Measurements from ENCODE around the gene LDLRAD4.

Gene LDLRAD4

DNA sequence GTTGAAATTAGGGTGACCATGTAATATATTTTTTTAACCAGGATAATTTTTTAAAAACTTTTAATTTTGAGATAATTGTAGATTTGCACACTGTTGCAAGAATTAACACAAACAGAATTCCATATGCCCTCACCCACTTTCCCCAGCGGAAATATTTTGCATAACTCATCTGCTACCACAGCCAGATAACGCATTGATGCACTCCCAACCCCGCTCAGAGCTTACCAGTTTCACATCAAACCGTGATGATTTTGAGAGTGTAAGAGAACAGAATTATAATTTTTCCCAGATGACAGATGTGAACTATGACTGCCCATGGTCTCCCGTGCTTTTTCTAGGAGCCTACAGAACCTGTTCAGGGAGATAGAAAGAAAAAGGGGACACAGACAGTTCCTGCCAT, 35.2 kb upstream of the LDLRAD4 start:
- no peak for DNase-seq
- Histone ChIP-seq H3K9me3 (ENCODE audit: severe bottlenecking) (no peaks in the 10 kb centered on the region), H3K4me3 (ENCODE audit: low read depth, low read length) (no peak overlapping the region), H3K36me3 (no peaks in the 10 kb centered on the region), H3K27me3 (ENCODE audit: insufficient read depth, low read depth, severe bottlenecking) (no peaks in the 10 kb centered on the region), H3K27ac (no peak overlapping the region)
- TF ChIP-seq, protein P1, sequence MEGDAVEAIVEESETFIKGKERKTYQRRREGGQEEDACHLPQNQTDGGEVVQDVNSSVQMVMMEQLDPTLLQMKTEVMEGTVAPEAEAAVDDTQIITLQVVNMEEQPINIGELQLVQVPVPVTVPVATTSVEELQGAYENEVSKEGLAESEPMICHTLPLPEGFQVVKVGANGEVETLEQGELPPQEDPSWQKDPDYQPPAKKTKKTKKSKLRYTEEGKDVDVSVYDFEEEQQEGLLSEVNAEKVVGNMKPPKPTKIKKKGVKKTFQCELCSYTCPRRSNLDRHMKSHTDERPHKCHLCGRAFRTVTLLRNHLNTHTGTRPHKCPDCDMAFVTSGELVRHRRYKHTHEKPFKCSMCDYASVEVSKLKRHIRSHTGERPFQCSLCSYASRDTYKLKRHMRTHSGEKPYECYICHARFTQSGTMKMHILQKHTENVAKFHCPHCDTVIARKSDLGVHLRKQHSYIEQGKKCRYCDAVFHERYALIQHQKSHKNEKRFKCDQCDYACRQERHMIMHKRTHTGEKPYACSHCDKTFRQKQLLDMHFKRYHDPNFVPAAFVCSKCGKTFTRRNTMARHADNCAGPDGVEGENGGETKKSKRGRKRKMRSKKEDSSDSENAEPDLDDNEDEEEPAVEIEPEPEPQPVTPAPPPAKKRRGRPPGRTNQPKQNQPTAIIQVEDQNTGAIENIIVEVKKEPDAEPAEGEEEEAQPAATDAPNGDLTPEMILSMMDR (IDR thresholded peaks at IDR 0.05; ENCODE audit: low read depth, low read length): no peak

DNA sequence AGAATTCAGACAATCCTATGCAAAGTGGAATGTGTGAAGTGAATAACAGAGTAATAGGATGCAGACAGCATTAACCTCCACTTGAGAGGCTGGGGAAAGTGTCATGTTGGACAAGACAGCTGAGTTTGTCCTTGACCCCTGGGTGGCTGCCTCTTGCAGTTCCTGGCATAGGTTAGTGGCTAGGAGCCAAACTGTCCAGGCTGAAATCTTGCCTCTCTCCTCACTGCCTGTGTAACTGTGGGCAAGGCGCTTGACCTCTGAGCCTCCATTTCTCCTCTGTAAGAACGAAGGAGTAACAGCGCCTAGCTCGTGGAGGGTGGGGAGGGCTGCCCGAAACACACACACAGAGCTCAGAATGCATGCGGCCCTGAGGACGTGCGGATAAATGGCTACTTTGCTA, 34.8 kb upstream of the LDLRAD4 start:
- no peaks in the 10 kb centered on the region for H3K27me3 ChIP-seq (ENCODE audit: insufficient read depth, low read depth, severe bottlenecking)
- H3K36me3 ChIP-seq: no peaks in the 10 kb centered on the region
- TF ChIP-seq, protein P1 (IDR thresholded peaks at IDR 0.05; ENCODE audit: low read depth, low read length): no peak
- H3K27ac ChIP-seq: no peak overlapping the region
- no peaks in the 10 kb centered on the region for H3K9me3 ChIP-seq (ENCODE audit: severe bottlenecking)
- DNase-seq: no peak
- H3K4me3 ChIP-seq (ENCODE audit: low read depth, low read length): no peak overlapping the region

DNA sequence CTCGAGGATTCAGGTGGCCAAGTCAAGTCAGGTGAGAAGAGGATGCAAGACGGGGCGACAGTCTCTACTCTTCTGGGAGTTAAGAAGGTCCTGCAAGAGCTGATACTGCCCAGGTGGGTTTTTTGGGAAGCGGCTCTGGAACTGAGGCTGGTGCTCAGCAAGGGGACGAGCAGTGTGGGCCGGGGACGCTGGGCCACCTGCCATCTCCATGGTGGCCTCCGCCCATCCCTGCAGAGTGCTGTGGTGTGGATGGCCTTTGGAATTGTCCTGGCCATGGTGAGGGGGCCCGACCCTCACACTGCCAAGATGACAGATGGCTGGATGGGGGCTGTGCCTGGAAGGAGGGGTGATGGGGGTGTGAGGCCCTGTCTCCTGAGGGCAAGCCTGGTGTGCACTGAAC, 34.2 kb upstream of the LDLRAD4 start:
- Histone ChIP-seq H3K27me3 (ENCODE audit: insufficient read depth, low read depth, severe bottlenecking) (no peaks in the 10 kb centered on the region), H3K9me3 (ENCODE audit: severe bottlenecking) (no peaks in the 10 kb centered on the region), H3K27ac (no peak overlapping the region), H3K36me3 (no peaks in the 10 kb centered on the region), H3K4me3 (ENCODE audit: low read depth, low read length) (no peak overlapping the region)
- no peak for DNase-seq
- TF ChIP-seq, protein P1 (IDR thresholded peaks at IDR 0.05; ENCODE audit: low read depth, low read length): no peak

DNA sequence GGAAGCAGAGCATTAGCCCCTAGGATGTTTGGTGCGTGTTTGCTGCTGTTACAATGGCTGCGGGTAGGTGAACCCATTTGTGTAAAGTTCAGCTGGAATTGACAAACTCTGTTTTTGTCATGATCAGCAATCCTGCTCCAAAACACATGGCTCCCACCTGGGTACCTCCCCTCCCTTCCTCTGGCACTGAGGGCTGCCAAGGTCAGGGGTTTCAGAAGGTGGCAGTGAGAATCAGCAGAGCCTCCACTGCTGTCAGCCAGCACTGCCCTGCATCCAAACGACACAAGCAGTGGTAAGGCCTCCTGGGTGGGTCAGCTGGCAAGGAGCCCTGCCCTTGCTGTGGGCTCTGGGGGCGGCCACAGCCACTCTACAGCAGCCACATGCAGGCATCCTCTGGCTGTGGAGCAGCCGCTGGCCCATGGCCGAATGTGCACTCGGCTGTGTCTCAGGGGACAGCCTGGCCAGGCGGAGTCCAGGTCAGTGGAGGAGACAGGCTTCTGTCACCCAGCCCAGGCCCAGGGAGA, 32.8 kb upstream of the LDLRAD4 start:
- TF ChIP-seq, protein P1 (IDR thresholded peaks at IDR 0.05; ENCODE audit: low read depth, low read length): no peak
- Histone ChIP-seq H3K27ac (no peak overlapping the region), H3K4me3 (ENCODE audit: low read depth, low read length) (no peak overlapping the region), H3K27me3 (ENCODE audit: insufficient read depth, low read depth, severe bottlenecking) (no peaks in the 10 kb centered on the region), H3K9me3 (ENCODE audit: severe bottlenecking) (no peaks in the 10 kb centered on the region), H3K36me3 (no peaks in the 10 kb centered on the region)
- no peak for DNase-seq

DNA sequence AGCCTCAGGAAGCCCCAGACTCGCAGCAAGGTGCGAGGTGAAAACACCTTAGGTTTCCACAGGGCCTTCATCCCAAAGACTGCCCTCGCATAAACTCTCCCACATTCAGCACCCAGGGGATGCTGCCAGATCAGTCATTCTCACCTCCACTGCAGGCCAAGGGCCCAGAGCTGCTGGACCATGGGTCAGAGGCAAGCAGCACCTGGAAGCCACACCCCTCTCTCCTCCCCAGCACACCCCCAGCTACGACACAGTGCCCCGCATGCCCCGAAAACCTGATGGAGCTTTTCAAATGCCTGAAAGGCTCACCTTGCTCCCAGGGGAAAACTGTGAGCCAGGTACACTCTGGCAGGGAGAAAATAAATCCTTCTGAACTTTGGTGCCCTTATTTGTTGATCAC, 31.9 kb upstream of the LDLRAD4 start:
- no peaks in the 10 kb centered on the region for H3K9me3 ChIP-seq (ENCODE audit: severe bottlenecking)
- DNase-seq: no peak
- H3K4me3 ChIP-seq (ENCODE audit: low read depth, low read length): no peak overlapping the region
- TF ChIP-seq, protein P1 (IDR thresholded peaks at IDR 0.05; ENCODE audit: low read depth, low read length): no peak
- no peaks in the 10 kb centered on the region for H3K36me3 ChIP-seq
- no peak overlapping the region for H3K27ac ChIP-seq
- H3K27me3 ChIP-seq (ENCODE audit: insufficient read depth, low read depth, severe bottlenecking): no peaks in the 10 kb centered on the region

DNA sequence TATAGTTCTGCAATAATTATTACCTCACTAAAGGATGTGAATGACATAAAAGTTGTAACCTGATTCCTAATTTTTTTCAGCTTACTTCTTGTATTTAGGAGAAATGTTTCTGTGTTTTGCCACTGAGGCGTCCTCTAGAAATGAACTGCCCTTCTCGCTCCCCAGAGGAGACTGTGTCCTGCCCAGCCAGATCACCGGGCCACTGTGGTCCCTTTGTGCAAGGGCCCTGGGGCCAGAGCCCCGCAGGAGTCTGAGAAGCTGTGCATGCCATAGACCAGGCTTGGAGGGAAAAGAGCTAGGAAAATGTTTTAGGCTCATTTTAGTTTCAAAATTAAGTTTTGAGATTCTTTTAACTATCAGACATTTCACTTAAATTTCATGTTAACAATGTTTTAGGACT, 31.1 kb upstream of the LDLRAD4 start:
- Histone ChIP-seq H3K27me3 (ENCODE audit: insufficient read depth, low read depth, severe bottlenecking) (no peaks in the 10 kb centered on the region), H3K36me3 (no peaks in the 10 kb centered on the region), H3K4me3 (ENCODE audit: low read depth, low read length) (no peak overlapping the region), H3K9me3 (ENCODE audit: severe bottlenecking) (no peaks in the 10 kb centered on the region), H3K27ac (no peak overlapping the region)
- DNase-seq: no peak
- TF ChIP-seq, protein P1 (IDR thresholded peaks at IDR 0.05; ENCODE audit: low read depth, low read length): no peak

Data from WERI-Rb-1 (cell line).